Measurements from ENCODE around the gene MRM3. TPM values are rescaled to one million over a fixed set of nuclear protein-coding genes. Genes with fewer than 3 reads are reported as not detected.

Gene MRM3
- polyA plus RNA-seq, 1 experiment, result 10.1 TPM

DNA sequence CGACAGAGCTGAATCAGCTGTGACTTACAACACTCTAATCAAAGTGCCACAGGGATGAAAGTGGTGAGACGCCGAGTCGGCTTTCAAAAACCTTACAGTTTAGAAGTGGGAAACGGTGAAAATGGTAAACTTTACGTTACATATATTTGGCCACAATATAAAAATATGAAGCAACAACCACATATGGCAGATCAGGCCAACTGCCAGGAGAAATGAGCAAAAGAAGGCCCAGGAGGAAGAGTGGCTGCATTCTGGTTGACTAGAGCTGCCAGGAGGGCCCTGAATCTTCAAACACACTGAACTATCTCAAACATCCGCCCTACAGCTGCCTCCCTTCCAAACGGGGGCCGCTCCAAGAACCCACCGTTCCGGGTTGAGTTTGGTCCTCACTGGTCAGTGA, 56.3 kb downstream of the MRM3 start:
- POLR2A ChIA-PET, result no interaction called here
- H3K27me3 ChIP-seq (ENCODE audit: control insufficient read depth, insufficient read depth, low read length), result no peaks in the 10 kb centered on the region
- no peak for DNase-seq (ENCODE audit: low read depth)
- CTCF ChIA-PET, result interaction anchor here (0.6 kb wide), 1 partner anchor 104 kb away, joined by 3 read pairs; no protein-coding TSS in a partner anchor
- TF ChIP-seq CTCF (IDR thresholded peaks at IDR 0.05; ENCODE audit: insufficient read depth, low read depth, low read length), result no peak
- H3K36me3 ChIP-seq (ENCODE audit: control insufficient read depth, insufficient read depth, low read length), result peaks cover 5% of the 10 kb centered on the region; the same call in 1 of the 2 replicates
- no peak overlapping the region for H3K4me3 ChIP-seq (ENCODE audit: low read depth, low read length)

DNA sequence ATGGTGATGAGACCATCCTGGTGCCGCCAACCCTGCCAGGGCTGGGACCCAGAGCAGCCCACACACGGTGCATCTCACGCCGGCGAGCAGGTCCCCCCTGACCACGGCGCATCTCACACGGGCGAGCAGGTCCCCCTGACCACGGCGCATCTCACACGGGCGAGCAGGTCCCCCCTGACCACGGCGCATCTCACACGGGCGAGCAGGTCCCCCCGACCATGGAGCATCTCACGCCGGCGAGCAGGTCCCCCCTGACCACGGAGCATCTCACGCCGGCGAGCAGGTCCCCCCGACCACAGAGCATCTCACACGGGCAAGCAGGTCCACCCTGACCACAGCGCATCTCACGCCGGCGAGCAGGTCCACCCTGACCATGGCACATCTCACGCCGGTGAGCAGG, 59.2 kb downstream of the MRM3 start:
- ChIA-PET POLR2A (no interaction called here), CTCF (no interaction called here)
- Histone ChIP-seq H3K4me3 (ENCODE audit: low read depth, low read length) (no peak overlapping the region), H3K27me3 (ENCODE audit: control insufficient read depth, insufficient read depth, low read length) (no peaks in the 10 kb centered on the region), H3K36me3 (ENCODE audit: control insufficient read depth, insufficient read depth, low read length) (peaks cover 5% of the 10 kb centered on the region; the same call in 1 of the 2 replicates)
- no peak for DNase-seq (ENCODE audit: low read depth)
- no peak for TF ChIP-seq CTCF (IDR thresholded peaks at IDR 0.05; ENCODE audit: insufficient read depth, low read depth, low read length)

Other genes starting within 250 kb of the MRM3 start
- gene VPS53, start 67.5 kb upstream of the MRM3 start, polyA plus RNA-seq (2011; rRNA removed), result 27.3 and 34.5 TPM in 2 replicates
- gene TLCD3A, start 49.8 kb upstream of the MRM3 start, polyA plus RNA-seq (2011; rRNA removed), result 37.7 and 45.8 TPM in 2 replicates
- gene GEMIN4, start 30.1 kb upstream of the MRM3 start, polyA plus RNA-seq (2011; rRNA removed), result 10.0 and 15.7 TPM in 2 replicates
- 15.8 and 28.3 TPM in 2 replicates for gene GLOD4, start 73 bp upstream of the MRM3 start, polyA plus RNA-seq (2011; rRNA removed)
- gene NXN, start 197.4 kb downstream of the MRM3 start, polyA plus RNA-seq (2011; rRNA removed), result 65.3 and 88.8 TPM in 2 replicates
- 12.6 and 14.3 TPM in 2 replicates for gene TIMM22, start 214.8 kb downstream of the MRM3 start, polyA plus RNA-seq (2011; rRNA removed)

Data from BJ (cell line).